ENCODE results near the gene BBLN. TPM values are rescaled to one million over a fixed set of nuclear protein-coding genes. Genes with fewer than 3 reads are reported as not detected.

Gene BBLN
- total RNA-seq, 4 donors from 2014 or later, result 139 to 165 (median 145) TPM

GRCh38 chr9:128120061-128120740 is 39.9 kb upstream of the BBLN start:
- WGBS, 2 donors (ENCODE audit: low coverage in 1 of 2), result 55% methylated on average over 3 of the region's 20 CpGs; no CpG with 5 or more reads in 1 of the 2 donors
- TF ChIP-seq CTCF (IDR thresholded peaks at IDR 0.05), result no peak
- Histone ChIP-seq H3K36me3 (peaks cover 0 to 56% of the 10 kb centered on the region in 2 donors), H3K9me3 (no peaks in the 10 kb centered on the region), H3K4me1 (peaks cover 0 to 21% (median 7%) of the 10 kb centered on the region in 3 donors), H3K27ac (no peak overlapping the region), H3K4me3 (no peak overlapping the region), H3K27me3 (no peaks in the 10 kb centered on the region)
- ATAC-seq, result no peak

GRCh38 chr9:128120741-128121465 is 39.2 kb upstream of the BBLN start:
- peaks cover 0 to 53% of the 10 kb centered on the region in 2 donors for H3K36me3 ChIP-seq

GRCh38 chr9:128121466-128121810 is 38.6 kb upstream of the BBLN start:
- Histone ChIP-seq H3K9me3 (no peaks in the 10 kb centered on the region), H3K4me1 (peaks cover 0 to 33% (median 18%) of the 10 kb centered on the region in 3 donors), H3K4me3 (no peak overlapping the region), H3K27ac (no peak overlapping the region), H3K36me3 (peaks cover 0 to 53% of the 10 kb centered on the region in 2 donors), H3K27me3 (no peaks in the 10 kb centered on the region)
- no peak for ATAC-seq
- no peak for TF ChIP-seq EP300 (IDR thresholded peaks at IDR 0.05)
- no peak for TF ChIP-seq CTCF (IDR thresholded peaks at IDR 0.05)
- TF ChIP-seq POLR2A (IDR thresholded peaks at IDR 0.05), result no peak
- TF ChIP-seq POLR2AphosphoS5 (IDR thresholded peaks at IDR 0.05), result no peak
- WGBS, 2 donors (ENCODE audit: low coverage in 1 of 2), result no CpG with 5 or more reads among the region's 5 CpGs

More at GRCh38 chr9:128120741-128121465, 39.2 kb upstream of the BBLN start:
- H3K9me3 ChIP-seq, result no peaks in the 10 kb centered on the region
- peaks cover 0 to 28% (median 13%) of the 10 kb centered on the region in 3 donors for H3K4me1 ChIP-seq
- no peak overlapping the region for H3K4me3 ChIP-seq
- ATAC-seq, result no peak
- H3K27me3 ChIP-seq, result no peaks in the 10 kb centered on the region
- WGBS, 2 donors (ENCODE audit: low coverage in 1 of 2), result 40 to 83% methylated on average over 1 to 7 of the region's 29 CpGs
- TF ChIP-seq POLR2A (IDR thresholded peaks at IDR 0.05), result no peak
- no peak overlapping the region for H3K27ac ChIP-seq

- Histone ChIP-seq H3K4me1 (peaks cover 0 to 40% (median 23%) of the 10 kb centered on the region in 3 donors), H3K9me3 (no peaks in the 10 kb centered on the region), H3K27ac (no peak overlapping the region), H3K27me3 (no peaks in the 10 kb centered on the region), H3K4me3 (no peak overlapping the region), H3K36me3 (peaks cover 0 to 53% of the 10 kb centered on the region in 2 donors)
- TF ChIP-seq CTCF (IDR thresholded peaks at IDR 0.05), result no peak
- no peak for TF ChIP-seq EP300 (IDR thresholded peaks at IDR 0.05)
- no peak for TF ChIP-seq POLR2AphosphoS5 (IDR thresholded peaks at IDR 0.05)
- TF ChIP-seq POLR2A (IDR thresholded peaks at IDR 0.05), result no peak
- WGBS, 2 donors (ENCODE audit: low coverage in 1 of 2), result 64 to 87% methylated on average over 5 to 7 of the region's 27 CpGs
- ATAC-seq, result no peak
These were observed 37.9 kb upstream of the BBLN start for GRCh38 chr9:128121924-128122808.

- ATAC-seq, result no peak
- Histone ChIP-seq H3K27ac (no peak overlapping the region), H3K27me3 (no peaks in the 10 kb centered on the region), H3K9me3 (no peaks in the 10 kb centered on the region), H3K4me1 (peaks cover 0 to 33% (median 21%) of the 10 kb centered on the region in 3 donors), H3K4me3 (no peak overlapping the region), H3K36me3 (peaks cover 0 to 53% of the 10 kb centered on the region in 2 donors)
- TF ChIP-seq POLR2A (IDR thresholded peaks at IDR 0.05), result no peak
- no peak for TF ChIP-seq EP300 (IDR thresholded peaks at IDR 0.05)
- no peak for TF ChIP-seq POLR2AphosphoS5 (IDR thresholded peaks at IDR 0.05)
- TF ChIP-seq CTCF (IDR thresholded peaks at IDR 0.05), result no peak
- 80 to 93% methylated on average over 1 to 8 of the region's 24 CpGs for WGBS, 2 donors (ENCODE audit: low coverage in 1 of 2)
These were observed 37.3 kb upstream of the BBLN start for GRCh38 chr9:128122809-128123175.
